Keratinocyte (primary cell): ENCODE data around the gene MSI1.

Experiments
- EZH2 ChIP-seq: IDR thresholded peaks from one replicate; pipeline ENCODE4 v1.6.1; 2012; ENCODE audit warnings: inconsistent platforms, mild to moderate bottlenecking, low read length, moderate library complexity
- TF ChIP-seq, protein P1 (sequence below), 3 experiments: IDR thresholded peaks in 1 of 3; conservative IDR thresholded peaks in 1 of 3; optimal IDR thresholded peaks in 1 of 3; 2 replicates in 2 of 3; 3 replicates in 1 of 3; pipeline versions ENCODE3 to v1.5.1; 2011; ENCODE audit warnings: low read length in 3 of 3, mild to moderate bottlenecking in 3 of 3, moderate library complexity in 2 of 3, control low read depth in 1 of 3, inconsistent platforms in 1 of 3; ENCODE audit not compliant: insufficient read depth in 2 of 3; ENCODE audit errors: extremely low read depth in 1 of 3

DNA sequence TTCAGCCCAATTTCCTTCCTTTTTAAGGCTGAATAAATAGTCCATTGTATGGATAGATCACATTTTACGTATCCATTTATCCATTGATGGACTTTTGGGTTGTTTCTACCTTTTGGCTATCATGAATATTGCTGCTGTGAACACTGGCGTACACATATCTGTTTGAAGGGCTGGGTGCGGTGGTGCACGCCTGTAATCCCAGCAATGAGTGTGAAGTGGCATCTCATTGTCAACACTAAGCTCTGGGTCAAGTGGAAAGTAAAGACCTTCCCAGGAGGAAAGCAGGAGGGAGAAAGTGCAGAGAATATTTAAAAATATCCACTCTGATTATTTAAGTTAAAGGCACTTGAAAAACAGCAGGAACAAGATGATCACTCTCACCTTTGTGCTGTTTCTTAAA lies 29.7 kb downstream of the MSI1 start:
- TF ChIP-seq, protein P1, sequence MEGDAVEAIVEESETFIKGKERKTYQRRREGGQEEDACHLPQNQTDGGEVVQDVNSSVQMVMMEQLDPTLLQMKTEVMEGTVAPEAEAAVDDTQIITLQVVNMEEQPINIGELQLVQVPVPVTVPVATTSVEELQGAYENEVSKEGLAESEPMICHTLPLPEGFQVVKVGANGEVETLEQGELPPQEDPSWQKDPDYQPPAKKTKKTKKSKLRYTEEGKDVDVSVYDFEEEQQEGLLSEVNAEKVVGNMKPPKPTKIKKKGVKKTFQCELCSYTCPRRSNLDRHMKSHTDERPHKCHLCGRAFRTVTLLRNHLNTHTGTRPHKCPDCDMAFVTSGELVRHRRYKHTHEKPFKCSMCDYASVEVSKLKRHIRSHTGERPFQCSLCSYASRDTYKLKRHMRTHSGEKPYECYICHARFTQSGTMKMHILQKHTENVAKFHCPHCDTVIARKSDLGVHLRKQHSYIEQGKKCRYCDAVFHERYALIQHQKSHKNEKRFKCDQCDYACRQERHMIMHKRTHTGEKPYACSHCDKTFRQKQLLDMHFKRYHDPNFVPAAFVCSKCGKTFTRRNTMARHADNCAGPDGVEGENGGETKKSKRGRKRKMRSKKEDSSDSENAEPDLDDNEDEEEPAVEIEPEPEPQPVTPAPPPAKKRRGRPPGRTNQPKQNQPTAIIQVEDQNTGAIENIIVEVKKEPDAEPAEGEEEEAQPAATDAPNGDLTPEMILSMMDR (optimal IDR thresholded peaks at IDR 0.05 in 1 of 3, IDR thresholded peaks at IDR 0.05 in 1 of 3, conservative IDR thresholded peaks at IDR 0.05 in 1 of 3; ENCODE audit: extremely low read depth in 1 of 3, insufficient read depth in 2 of 3, low read length in 3 of 3): no peak
- no peak for TF ChIP-seq EZH2
